TTC549 (cell line): ENCODE results near the gene CLTCL1.

Source experiments
- FAIRE-seq: peaks from 2 replicates; lab custom pipeline; 2012; peaks lifted over from hg19 to GRCh38; lab: Jason Lieb, UNC

The CLTCL1 gene

GRCh38 chr22:19131685-19132015 lies 159.9 kb downstream of the CLTCL1 start:
- no peak for FAIRE-seq

- no peak for FAIRE-seq
These were observed 160.4 kb downstream of the CLTCL1 start, which contains the start of gene TSSK2 for GRCh38 chr22:19130959-19131684. Gene TSSK2, plus strand, starts transcription at chr22:19131308. Its CDS starts 92 bp downstream, at chr22:19131400.

- FAIRE-seq = no peak
These were observed 161.6 kb downstream of the CLTCL1 start for GRCh38 chr22:19129871-19130270.
